GM12892 (cell line): Measurements from ENCODE around the gene HMCN2.

Source experiments
- DNase-seq: peaks from one replicate; pipeline ENCODE4 v3.0.0; 2011; ENCODE audit not compliant: insufficient read length
- FAIRE-seq: peaks from 2 replicates; lab custom pipeline; 2011; peaks lifted over from hg19 to GRCh38; lab: Jason Lieb, UNC
- POLR2A ChIP-seq: IDR thresholded peaks from 2 replicates; pipeline ENCODE4 v1.6.1; 2011; ENCODE audit warnings: low read depth, low read length, control low read depth
- POLR2AphosphoS5 ChIP-seq: IDR thresholded peaks from 2 replicates; pipeline ENCODE4 v1.6.1; 2011; ENCODE audit warnings: low read depth, low read length, control low read depth
- TAF1 ChIP-seq: IDR thresholded peaks from 2 replicates; pipeline ENCODE4 v1.6.1; 2011; ENCODE audit warnings: low read depth, mild to moderate bottlenecking, control low read depth, low read length, borderline replicate concordance

HMCN2 gene

DNA sequence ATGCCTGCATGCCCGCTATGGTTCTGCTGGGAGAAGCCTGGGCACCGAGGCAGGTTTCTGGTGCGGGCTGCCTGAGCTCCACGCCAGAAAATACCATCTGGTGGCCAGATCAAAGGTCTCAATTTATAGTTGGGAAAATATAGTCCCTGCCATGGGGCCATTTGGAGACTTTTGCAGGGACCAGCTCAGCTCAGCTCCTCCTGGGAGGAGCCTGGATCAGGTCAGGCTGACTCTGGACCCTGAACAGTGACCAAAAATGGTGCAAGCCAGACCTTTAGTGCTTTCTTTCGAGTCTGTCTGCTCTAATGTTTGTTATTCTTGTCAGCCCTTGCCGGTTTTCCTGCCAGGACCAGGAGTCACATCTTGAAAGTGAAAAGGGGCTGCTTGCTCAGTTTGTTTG, 31.8 kb downstream of the HMCN2 start:
- no peak for FAIRE-seq
- DNase-seq: no peak
- TF ChIP-seq POLR2A (no peak), POLR2AphosphoS5 (no peak), TAF1 (no peak)

DNA sequence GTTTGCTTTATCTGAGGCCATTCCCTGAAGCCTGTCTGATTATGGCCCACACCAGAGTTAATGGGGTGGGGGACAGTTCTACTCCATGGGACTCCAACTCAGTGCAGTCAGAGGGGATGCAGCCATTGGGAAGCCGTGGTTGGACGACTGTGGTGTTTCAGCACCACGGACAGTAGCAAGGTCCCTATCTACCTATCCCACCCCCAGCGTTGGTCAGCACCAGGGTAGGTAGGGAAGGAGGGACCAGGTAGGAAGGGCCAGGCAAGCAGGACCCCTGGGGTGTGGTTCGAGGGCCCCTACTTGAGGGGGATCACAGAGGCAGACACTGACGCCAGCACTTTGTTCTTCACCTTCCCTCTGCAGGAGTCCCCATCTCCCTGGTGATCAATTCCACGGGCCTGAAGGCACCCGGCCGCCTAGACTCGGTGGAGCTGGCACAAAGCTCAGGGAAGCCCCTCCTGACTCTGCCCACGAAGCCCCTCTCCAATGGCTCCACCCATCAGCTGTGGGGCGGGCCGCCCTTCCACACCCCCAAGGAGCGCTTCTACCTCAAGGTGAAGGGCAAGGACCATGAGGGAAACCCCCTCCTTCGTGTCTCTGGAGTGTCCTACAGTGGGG, 33.2 kb downstream of the HMCN2 start:
- TF ChIP-seq POLR2AphosphoS5 (no peak), TAF1 (no peak), POLR2A (no peak)
- DNase-seq (no peak), FAIRE-seq (no peak)

DNA sequence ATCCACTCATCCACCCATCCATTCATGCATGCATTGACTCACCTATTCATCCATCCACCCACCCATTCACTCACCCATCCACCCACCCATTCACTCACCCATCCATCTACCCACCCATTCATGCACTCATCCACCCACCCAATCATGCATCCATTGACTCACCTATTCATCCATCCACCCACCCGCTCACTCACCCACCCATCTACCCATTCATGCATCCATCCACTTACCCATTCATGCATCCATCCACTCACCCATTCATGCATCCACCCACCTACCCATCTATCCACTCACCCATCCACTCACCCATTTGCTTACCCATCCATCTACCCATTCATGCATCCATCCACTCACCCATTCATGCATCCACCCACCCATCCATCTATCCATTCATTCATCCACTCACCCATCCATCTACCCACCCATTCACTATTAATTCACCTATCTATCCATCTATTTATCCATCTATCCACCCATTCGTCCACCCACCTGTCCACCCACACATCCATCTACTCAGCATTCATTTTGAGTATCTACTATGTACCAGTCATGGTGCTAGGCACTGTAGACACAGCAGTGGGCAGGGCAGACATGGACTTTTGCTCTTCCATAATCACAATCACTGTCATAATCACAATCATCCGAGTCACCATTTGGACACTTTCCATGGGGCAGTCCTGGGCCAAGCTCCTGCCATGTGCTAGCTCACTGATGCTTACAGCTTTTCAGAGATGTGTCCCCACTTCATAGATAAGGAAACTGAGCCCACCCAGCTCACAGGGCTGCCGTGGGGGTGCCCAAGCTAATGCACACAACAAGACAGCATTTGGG, 34.4 kb downstream of the HMCN2 start:
- no peak for DNase-seq
- TF ChIP-seq TAF1 (no peak), POLR2AphosphoS5 (no peak), POLR2A (no peak)
- FAIRE-seq: no peak

DNA sequence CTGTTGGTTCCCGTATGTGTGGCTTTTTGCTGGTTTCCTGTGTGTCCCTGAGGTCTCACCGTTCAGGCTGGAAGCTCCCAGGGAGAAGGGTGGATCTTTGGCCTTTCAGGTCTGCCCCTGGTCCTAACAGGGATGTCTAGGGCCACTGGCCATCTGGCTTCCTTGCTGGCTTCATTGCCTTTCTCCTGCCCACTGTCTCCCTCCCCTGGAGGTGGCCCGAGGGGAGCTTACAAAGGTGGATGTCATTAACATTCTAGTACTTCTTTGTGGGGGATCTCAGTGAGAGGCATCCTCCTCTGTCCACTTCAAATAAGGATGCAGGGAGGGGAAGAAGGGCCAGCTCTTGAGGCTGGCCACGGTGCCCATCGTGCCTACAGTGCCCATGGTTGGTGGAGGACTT, 35.2 kb downstream of the HMCN2 start:
- no peak for FAIRE-seq
- no peak for TF ChIP-seq POLR2AphosphoS5
- TF ChIP-seq POLR2A: no peak
- DNase-seq: no peak

DNA sequence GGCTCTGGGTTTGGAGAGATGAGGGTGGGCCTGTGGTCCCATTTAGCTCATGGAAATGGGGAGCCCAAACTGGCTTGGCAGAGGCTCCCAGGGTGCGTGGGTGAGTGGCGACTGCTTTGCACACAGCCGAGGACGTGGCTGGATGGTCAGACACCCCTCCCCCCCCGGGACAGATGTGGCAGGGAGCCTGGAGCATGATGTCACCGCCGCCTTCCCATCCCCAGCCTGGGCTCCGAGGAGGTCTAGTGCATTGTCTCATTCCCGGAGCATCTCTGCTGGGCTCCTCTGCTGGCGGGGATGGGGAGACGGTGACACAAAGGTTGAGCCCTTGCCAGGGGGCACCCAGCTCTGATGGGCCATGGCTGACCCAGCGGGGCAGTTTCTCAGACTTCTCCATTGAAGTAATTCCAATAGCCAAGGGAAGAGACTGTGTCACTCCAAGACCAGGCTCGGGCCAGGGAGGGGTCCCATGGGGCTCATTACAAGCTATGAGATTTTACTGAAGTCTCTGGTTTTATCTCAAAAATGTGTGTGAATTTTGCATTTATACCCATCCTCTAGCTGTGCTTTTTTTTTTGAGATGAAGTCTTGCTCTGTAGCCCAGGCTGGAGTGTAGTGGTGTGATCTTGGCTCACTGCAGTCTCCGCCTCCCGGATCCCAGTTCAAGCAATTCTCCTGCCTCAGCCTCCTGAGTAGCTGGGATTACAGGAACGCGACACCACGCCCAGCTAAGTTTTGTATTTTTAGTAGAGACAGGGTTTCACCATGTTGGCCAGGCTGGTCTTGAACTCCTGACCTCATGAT, 36.1 kb downstream of the HMCN2 start:
- TF ChIP-seq POLR2AphosphoS5 (no peak), POLR2A (no peak), TAF1 (no peak)
- DNase-seq (no peak), FAIRE-seq (no peak)

DNA sequence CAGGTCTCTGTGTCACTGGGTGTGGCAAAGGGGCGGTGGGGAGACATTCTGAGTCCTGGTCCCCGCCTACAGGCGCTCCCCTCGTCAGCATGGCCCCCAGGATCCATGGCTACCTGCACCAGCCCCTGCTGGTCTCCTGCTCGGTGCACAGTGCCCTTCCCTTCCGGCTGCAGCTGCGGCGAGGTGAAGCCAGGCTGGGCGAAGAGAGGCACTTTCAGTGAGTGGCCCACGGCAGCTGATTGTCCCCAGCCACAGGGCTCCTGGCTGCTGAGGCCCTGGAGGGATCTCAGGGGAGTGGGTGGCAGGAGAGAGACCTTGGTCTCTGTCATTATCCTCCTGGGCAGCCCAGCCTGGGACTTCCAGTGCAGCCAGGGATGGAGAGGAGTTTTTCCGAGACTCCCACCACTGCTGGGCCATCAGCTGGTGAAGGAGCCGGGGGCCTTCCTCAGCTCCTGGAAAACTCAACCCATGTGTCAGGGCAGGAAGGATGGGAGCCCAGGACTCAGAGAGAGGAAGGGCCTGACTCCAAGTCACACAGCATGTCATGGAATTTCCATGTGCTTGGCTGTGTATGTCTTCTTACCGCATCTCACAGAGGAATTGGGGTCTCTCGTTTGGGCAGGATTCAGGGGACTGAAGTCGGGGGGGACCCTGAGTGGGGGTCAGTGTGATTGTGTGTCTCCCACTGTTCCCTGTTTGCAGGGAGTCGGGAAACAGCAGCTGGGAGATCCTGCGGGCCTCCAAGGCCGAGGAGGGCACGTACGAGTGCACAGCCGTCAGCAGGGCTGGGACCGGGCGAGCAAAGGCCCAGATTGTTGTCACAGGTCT, 37.4 kb downstream of the HMCN2 start:
- no peak for DNase-seq
- FAIRE-seq: no peak
- TF ChIP-seq TAF1 (no peak), POLR2AphosphoS5 (no peak), POLR2A (no peak)

DNA sequence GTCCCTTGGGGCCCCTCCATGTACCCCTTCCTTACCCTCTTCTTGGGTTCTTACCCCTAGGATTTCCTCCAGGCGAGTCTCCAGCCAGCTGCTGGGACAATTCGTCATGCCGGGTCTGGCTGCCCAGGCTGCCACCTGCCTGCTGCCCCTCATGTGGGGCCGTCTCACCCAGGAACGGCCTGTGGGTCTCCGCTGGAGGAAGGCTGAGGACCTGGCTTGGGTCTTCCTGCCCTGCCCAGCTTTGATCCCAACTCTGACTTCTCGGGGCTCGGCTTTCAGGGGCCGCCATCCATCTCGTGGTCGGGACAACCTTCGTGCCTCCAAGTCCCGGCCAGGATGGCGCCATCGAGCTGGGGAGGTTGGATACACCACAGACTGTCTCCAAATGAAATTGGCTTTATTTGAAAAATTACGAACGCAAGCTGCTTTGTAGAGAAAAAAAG, 38.1 kb downstream of the HMCN2 start:
- TF ChIP-seq POLR2A (no peak), POLR2AphosphoS5 (no peak), TAF1 (no peak)
- FAIRE-seq: no peak
- no peak for DNase-seq

DNA sequence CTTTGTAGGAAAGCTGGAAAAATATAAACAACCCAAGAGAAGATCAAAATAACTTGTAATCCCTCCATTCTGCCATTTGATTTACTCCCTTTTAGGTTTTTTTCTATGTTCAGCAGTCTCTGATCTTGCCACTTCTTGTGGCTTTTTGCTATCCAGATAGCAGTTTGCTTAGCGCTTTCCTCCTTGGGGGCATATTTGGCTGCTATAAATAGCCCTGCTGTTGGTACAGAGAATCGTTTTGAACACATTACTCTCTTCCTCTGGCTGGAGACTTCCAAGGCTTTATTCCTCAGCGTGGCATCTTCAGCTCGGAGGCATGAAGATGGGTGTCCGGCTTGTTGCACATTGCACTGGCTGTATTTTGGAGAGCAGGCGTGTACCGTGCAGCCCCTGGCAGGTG, 38.6 kb downstream of the HMCN2 start:
- no peak for TF ChIP-seq POLR2A
- TF ChIP-seq POLR2AphosphoS5: no peak
- TF ChIP-seq TAF1: no peak

DNA sequence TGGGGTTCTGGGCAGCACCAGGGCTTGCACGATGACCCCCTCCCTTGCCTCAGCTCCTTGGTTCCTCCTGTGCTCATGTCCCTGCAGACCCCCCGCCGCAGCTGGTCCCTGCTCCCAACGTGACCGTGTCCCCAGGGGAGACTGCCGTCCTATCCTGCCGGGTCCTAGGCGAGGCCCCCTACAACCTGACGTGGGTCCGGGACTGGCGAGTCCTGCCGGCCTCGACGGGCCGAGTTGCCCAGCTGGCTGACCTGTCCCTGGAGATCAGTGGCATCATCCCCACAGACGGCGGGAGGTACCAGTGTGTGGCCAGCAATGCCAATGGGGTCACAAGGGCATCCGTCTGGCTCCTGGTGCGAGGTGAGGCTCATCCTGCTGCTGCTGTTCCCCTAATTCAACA, 39.1 kb downstream of the HMCN2 start:
- no peak for TF ChIP-seq POLR2AphosphoS5
- TF ChIP-seq POLR2A: no peak
- TF ChIP-seq TAF1: no peak
- FAIRE-seq (no peak), DNase-seq (no peak)

More for the DNA sequence above, 38.6 kb downstream of the HMCN2 start:
- no peak for FAIRE-seq
- DNase-seq: no peak

DNA sequence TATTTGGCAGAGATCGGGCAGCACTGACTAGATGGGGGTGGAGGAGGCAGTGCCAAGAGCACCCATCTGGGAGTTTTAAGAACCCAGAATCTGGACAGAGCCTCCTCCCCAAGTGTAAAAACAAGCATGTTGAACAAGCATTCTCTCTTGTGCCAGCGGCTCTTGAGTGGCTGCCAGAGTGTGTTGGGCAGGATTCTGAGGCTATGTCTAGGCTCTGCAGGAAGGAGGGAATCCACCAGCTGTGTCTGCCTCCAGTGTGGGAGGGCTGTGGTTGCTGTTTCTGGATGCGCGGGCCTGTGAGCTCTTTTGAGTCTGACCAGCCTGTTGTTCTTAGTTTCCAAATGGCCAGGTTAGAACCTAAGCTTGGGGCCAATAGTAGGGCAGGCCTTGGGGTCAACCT, 39.8 kb downstream of the HMCN2 start:
- DNase-seq: no peak
- TF ChIP-seq POLR2A (no peak), POLR2AphosphoS5 (no peak), TAF1 (no peak)
- no peak for FAIRE-seq
